LNCaP clone FGC (cell line): ENCODE results near the gene RFFL.

Source experiments
- DNase-seq: peaks from one replicate; pipeline ENCODE4 v3.0.0-alpha.2; 2011; ENCODE audit warnings: low read depth
- H3K4me3 ChIP-seq: 2 replicates; pipeline ENCODE4 v1.5.1; 2011; ENCODE audit warnings: mild to moderate bottlenecking, low read depth, low read length, control low read depth
- CTCF ChIP-seq: IDR thresholded peaks from 2 replicates; pipeline ENCODE4 v1.5.1; 2012; ENCODE audit warnings: mild to moderate bottlenecking; ENCODE audit not compliant: control insufficient read depth, insufficient read depth; ENCODE audit errors: extremely low read depth

Gene RFFL

DNA sequence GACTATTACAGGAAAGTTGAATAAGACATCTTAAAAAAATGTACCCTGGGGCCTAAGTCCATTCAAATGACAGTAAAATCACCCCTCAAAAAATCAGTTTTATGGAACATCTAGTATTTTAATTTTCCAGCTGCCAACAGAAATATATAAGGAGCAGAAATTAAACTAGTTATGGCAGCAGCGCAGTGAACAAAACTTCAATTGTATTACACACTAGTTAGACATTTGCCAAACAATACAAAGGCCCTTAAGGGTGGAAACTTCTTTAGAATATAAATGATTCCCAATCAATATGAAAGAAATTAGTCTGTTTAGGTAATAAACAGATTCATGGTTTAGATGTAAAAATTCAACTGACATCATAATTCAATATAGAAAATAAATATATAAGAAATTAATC, 18.1 kb upstream of the RFFL start:
- DNase-seq, result no peak
- TF ChIP-seq CTCF, result no peak

GRCh38 chr17:35080536-35080935, 17.0 kb upstream of the RFFL start:
- TF ChIP-seq CTCF, result no peak
- DNase-seq, result no peak
- no peak overlapping the region for H3K4me3 ChIP-seq

More for the DNA sequence above, 18.1 kb upstream of the RFFL start:
- no peak overlapping the region for H3K4me3 ChIP-seq

DNA sequence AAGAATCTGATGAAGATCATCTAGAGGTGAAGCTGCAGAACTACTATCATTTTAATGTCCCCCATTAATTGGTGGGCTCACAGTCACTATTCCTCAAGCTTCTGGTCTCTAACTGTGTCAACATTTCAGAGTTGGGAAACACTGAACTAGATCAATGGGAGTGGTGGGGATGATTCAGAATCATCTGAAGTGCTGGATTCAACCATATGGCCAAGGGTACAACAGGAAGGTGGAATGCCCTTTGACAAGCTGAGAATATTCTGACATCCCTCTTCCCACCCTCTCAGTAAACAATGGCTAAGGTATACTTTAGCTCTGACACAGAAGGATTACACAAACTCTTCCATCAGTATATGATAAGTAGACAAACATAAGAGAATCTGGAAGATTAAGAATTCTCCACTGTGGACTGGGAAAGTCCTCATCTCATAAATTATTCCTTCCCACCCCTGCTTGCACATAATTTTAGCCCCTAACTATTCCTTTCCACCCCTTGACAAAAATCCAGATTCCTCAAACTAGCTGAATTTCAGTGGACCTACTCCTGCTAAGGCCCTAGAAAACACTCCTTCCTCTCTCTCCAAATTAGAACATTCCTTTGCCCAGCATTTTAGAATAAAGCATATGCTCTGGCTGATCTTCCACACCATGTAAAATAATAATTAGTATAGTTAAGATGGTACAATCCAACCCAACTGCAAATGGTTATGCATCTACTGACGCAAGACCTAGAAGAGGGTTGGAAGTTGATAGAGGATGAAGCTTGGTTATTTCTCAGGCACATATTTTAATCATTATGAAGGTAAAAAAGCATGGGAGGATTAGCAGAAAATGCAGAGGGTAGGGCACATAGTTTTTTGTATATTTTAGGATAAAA, 16.3 kb upstream of the RFFL start:
- no peak for TF ChIP-seq CTCF
- DNase-seq, result no peak
- no peak overlapping the region for H3K4me3 ChIP-seq

- no peak overlapping the region for H3K4me3 ChIP-seq
- no peak for TF ChIP-seq CTCF
- no peak for DNase-seq
Measured at GRCh38 chr17:35076874-35077273, 13.4 kb upstream of the RFFL start.

- H3K4me3 ChIP-seq, result no peak overlapping the region
Measured at GRCh38 chr17:35074711-35075707, 11.5 kb upstream of the RFFL start.

More at GRCh38 chr17:35074711-35075707, 11.5 kb upstream of the RFFL start:
- no peak for DNase-seq
- no peak for TF ChIP-seq CTCF
